ENCODE measurements around the gene PDE4A. TPM values are rescaled to one million over a fixed set of nuclear protein-coding genes. Genes with fewer than 3 reads are reported as not detected.

Gene PDE4A
- total and polyA plus RNA-seq, 2 of the 13 experiments (the other 11 are each of a cell fraction or from before 2014, with no cell fraction given): 1.1 to 4.1 TPM

GRCh38 chr19:10431254-10431942, 11.1 kb downstream of the PDE4A start:
- ATAC-seq (no peak), DNase-seq (ENCODE audit: low spot score) (no peak), FAIRE-seq (no peak)
- peak overlapping the region; percentile 80 for H3K9ac ChIP-seq (ENCODE audit: insufficient read depth, low read depth, low read length)
- peak overlapping the region; percentile 98 for H3K4me2 ChIP-seq (ENCODE audit: low read depth, low read length)
- H3K79me2 ChIP-seq (ENCODE audit: insufficient read depth, low read length): no peaks in the 10 kb centered on the region
- no peak overlapping the region for H2AFZ ChIP-seq (ENCODE audit: low read length)
- 71% methylated on average over 19 of the region's 25 CpGs for WGBS (ENCODE audit: low lambda C conversion rate)
- no peaks in the 10 kb centered on the region for H3K9me3 ChIP-seq (ENCODE audit: low read length)
- POLR2A ChIA-PET: no interaction called here
- no peaks in the 10 kb centered on the region for H3K36me3 ChIP-seq (replicated peaks in 1 of 2; ENCODE audit: control insufficient read depth in 1 of 2, insufficient read depth in 2 of 2, low read length in 2 of 2)
- intact Hi-C loops (cut with micrococcal nuclease; ENCODE audit: unreplicated experiment): no loop called here
- CTCF ChIA-PET (ENCODE audit: low intra/inter-chr PET ratio, low total read pairs): no interaction called here
- peaks cover 23% of the 10 kb centered on the region for H3K4me1 ChIP-seq (ENCODE audit: insufficient read depth, low read length)
- H3K27me3 ChIP-seq (ENCODE audit: control insufficient read depth in 1 of 2, insufficient read depth in 2 of 2, low read length in 2 of 2): peaks cover 0 to 17% of the 10 kb centered on the region in 2 experiments; a peak in 1 of 5 replicates
- in situ Hi-C loops (cut with HindIII; ENCODE audit: extremely low pct_ligation_motif_present, low pct_unique_long_range_greater_than_20kb): no loop called here
- TSS peak; percentile 64 for BruUV-seq (replicated peaks)
- no peaks in the 10 kb centered on the region for H4K20me1 ChIP-seq (ENCODE audit: insufficient read depth, low read length)
- H3K4me3 ChIP-seq (replicated peaks in 1 of 3; ENCODE audit: insufficient read depth in 1 of 3, low read depth in 2 of 3, low read length in 3 of 3): peak overlapping the region; percentile 68 to 84 (median 83)
- no peak overlapping the region for H3K27ac ChIP-seq (ENCODE audit: extremely low read length, insufficient read depth, low read length)
- TF ChIP-seq POLR2AphosphoS2 (IDR thresholded peaks at IDR 0.05; ENCODE audit: low read depth, low read length): no peak
- no peak for TF ChIP-seq AGO1 (IDR thresholded peaks at IDR 0.05; ENCODE audit: low read depth, low read length, poor library complexity, severe bottlenecking)
- no peak for TF ChIP-seq ZNF660 (CRISPR knock-in tag; IDR thresholded peaks at IDR 0.05; ENCODE audit: borderline replicate concordance, low read depth)
- no peak for TF ChIP-seq ZNF446 (CRISPR knock-in tag; IDR thresholded peaks at IDR 0.05)
- TF ChIP-seq RCOR2 (CRISPR knock-in tag; IDR thresholded peaks at IDR 0.05): peak; percentile 83
- no peak for TF ChIP-seq RBAK (CRISPR knock-in tag; IDR thresholded peaks at IDR 0.05)
- no peak for TF ChIP-seq STAT5B (CRISPR knock-in tag; IDR thresholded peaks at IDR 0.05)
- no peak for TF ChIP-seq NCOA5 (CRISPR knock-in tag; IDR thresholded peaks at IDR 0.05)
- TF ChIP-seq ZC3H4 (CRISPR knock-in tag; IDR thresholded peaks at IDR 0.05; ENCODE audit: borderline replicate concordance): no peak
- TF ChIP-seq E2F5 (CRISPR knock-in tag; conservative IDR thresholded peaks at IDR 0.05): no peak
- TF ChIP-seq ZNF124 (CRISPR knock-in tag; IDR thresholded peaks at IDR 0.05): no peak
- no peak for TF ChIP-seq ZXDC (CRISPR knock-in tag; IDR thresholded peaks at IDR 0.05)
- TF ChIP-seq SRY (CRISPR knock-in tag; IDR thresholded peaks at IDR 0.05): no peak
- peak; percentile 98 for TF ChIP-seq KDM1A (CRISPR knock-in tag; IDR thresholded peaks at IDR 0.05)
- TF ChIP-seq SKI (IDR thresholded peaks at IDR 0.05; ENCODE audit: partially characterized antibody): no peak
- peak; percentile 90 for TF ChIP-seq ZMYM2 (CRISPR knock-in tag; IDR thresholded peaks at IDR 0.05)
- no peak for TF ChIP-seq MTF1 (CRISPR knock-in tag; IDR thresholded peaks at IDR 0.05)
- no peak for TF ChIP-seq KLF16 (CRISPR knock-in tag; IDR thresholded peaks at IDR 0.05)
- TF ChIP-seq MED1 (CRISPR knock-in tag; IDR thresholded peaks at IDR 0.05): no peak
- 0 out of 2 replicates have a peak, but pooled peaks have one; percentile 5 for TF ChIP-seq IRF2 (CRISPR knock-in tag; IDR thresholded peaks at IDR 0.05)
